OCI-M1 (cell line): ENCODE measurements around the gene ARID1B.

ENCODE experiments used
- DNase-seq: peaks from one replicate; lab custom pipeline; 2025; lab: John Stamatoyannopoulos, UW

The ARID1B gene

DNA sequence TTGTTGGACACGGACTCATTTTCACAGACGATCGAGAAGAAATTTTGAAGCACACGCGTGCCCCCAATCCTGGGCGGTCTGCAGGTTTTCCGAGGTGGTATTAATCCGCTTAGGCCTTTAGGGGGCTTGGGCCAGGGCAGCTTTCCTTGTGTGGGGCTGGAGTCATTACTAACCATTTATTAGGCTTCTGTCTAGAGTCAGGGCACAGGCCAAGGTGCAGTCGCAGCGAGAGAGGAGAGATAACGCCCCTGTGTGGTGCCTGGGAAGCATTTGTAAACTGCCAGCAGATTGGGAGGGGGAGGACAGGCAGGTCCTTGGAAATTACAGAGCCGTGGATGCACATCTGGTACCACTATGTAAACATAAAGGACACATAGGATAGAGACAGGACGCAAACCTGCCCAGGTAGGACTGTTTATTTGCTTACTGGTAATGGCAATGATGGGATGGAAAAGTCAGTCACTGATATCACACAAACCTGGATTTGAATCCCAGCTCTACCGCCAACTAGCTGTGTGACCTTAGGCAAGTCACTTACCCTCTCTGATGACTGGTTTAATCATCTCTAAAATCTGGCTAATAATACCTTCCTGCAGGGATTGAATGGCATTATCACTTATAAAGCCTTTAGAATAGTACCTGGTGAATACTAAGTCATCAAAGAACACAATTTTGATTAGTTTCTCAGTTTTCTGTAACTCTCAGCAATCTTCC, 469.8 kb downstream of the ARID1B start:
- no peak for DNase-seq

DNA sequence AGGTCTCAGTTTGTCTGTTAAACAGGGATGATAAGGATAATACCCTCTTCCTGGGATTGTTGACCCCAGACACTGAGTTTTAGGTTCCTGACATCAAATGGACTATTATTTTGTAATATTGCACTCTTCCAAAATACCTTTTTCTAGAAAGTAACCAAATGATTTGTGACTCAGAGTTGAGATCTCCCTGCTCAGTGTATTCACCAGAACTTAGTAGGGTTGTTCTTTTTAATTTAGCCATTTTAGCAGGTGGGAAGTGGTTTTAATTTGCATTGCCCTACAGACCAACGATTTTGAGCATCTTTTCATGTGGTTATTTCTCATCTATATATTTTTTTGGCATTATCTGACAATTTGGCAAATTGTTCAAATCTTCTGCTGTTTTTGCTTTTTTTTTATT, 471.1 kb downstream of the ARID1B start:
- no peak for DNase-seq

DNA sequence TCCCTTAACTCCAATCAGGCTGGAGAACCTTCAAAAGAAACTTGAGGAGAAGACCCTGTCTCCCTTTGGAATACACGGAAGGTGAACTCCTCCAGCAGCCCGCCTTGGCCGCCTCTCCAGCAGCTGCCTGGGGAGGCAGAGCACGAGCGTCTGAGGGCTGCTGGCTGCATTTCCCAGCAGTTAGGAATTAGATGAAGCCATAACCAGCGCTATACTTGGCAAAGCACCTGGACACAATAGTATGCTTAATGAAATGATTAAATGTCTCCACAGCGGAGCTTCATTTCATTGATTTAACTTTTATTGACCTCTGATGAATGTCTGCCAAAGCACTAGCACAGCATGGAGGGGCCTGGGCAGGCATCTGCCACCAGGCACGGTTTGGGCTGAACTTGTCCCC, 472.6 kb downstream of the ARID1B start:
- DNase-seq: no peak

DNA sequence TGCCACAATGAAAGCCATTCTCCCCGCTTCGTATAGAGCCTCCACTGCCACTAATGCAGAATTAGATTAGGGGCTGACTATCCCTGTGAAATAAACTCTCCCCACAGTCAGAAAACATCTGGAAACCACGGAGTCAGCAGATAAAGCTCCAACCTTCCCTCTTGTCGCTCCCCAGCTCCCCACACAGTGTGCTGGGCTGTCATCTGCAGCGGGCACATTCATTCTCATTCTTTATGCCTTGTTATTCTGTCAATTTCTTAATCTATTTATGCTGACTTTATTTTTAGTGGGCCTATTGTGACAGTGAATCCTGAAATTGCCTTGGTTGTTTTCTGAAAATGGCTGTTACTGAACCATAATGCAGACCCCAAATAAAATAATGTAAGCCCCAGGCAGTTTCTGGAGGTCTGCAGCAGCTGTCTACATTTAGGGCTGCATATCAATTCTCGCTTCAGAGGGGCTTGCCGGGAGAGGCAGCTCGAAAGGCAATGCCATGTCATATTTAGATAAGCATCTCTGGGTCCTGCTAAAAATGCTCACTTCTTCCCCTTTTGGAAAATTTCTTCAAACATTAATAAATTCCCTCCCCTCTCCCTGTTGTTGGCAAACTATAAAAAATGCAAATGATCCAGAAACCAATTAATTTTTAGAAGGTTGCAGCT, 474.5 kb downstream of the ARID1B start:
- no peak for DNase-seq

DNA sequence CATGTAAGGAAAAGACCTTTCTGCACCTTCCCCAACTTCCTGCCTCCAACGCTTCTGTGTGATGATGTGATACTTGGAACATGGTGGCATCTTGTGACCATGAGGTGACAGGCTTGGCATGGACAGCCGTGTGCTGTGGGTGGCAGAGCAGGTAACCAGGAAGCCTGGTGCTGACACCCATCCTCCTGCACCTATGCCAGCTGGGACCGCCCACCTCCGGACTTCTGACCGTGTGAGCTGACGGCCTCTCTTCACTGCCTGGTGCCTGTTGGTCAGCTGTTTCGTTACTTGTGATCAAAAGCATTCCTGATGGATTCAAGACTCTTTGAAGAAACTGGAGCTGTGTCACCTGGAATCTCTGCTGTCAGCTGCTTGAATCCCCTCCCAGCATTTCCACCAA, 475.8 kb downstream of the ARID1B start:
- DNase-seq: no peak

DNA sequence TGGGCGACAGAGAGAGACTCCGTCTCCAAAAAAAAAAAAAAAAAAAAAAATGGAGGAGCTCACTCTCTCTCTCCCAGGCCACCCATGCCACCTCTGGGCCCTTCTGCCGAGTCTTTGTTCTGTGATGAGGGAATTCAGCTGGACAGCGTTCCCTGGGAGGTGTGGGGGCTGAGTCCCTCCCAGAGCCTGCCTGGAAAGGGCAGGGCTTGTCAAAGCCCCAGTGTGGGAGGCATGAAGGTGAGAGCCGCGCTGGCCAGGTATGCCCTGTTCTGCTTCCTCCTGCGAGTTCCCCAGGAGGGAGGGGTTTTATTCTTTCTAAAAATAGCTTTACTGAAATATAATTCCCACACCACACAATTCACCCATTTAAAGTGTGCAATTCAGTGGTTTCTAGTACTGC, 476.5 kb downstream of the ARID1B start:
- no peak for DNase-seq

DNA sequence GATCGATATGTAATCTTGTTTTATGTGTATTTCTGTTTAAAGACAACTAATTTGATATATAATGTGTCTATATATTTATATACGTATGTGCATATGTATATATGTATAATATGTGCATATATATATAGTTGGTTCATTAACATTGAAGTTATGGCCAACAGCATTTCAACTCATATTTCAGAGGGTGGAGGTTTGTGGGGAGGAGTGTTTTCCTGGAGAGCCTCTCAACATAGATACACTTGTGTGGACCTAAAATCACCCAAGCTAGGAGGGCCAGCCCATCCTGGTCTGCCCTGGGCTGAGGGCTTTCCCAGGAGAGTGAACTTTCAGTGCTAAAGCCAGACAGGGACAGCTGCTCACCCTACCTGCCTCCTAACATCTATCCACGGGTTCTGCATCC, 477.4 kb downstream of the ARID1B start:
- no peak for DNase-seq

DNA sequence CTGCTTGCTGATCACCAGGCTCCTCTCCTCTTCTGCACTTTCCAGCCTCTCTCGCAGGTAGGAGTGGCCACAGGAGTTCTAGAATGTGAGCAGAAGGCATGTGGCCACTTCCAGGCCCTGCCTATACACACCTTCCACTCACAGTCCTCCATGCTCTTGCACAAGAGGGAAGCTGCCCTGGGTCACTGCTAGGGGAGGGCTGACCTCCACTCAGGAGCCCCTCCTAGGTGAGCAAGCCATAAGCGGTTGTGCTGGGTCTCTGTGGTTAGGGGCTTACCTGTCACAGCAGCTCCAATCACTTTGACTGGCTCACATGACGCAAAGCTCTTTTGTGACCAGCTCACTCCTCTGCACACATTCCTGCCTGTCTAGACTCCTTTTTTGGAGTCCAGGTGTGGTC, 477.9 kb downstream of the ARID1B start:
- no peak for DNase-seq

DNA sequence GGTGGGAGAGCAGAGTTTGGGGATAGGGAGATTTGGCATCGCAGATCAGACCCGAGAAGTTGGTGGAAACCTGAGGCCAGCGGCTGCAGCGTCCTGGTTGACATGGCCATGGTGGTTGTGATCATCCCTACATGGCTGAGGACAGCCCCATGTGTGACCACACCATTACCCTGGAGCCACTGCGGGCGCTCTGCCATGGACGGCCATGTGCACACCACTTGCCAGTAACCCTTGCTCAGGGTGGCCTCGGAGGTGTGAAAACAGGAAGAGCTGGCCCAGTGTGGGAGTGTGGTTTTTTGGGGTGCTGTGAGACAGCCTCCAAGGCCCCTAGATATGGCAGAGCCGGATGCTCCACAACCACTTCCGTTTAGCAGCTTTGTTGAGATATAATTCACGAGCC, 481.7 kb downstream of the ARID1B start:
- DNase-seq: no peak

DNA sequence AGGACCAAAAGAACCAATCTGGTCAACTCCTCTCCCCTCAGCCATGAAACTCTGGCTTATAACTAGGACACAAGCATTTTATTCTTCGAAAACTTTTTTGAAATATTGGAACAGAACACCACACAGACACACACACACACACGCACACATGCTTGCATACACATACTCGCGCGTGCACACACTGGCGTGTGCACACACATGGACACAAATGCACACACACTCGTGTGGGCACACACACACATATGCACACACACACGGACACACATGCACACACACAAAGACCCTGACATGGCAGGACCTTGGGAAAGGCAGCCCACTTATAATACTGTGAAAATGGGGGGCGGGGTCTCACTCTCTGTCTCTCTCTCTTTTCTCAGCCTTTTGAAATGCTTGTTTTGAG, 482.3 kb downstream of the ARID1B start:
- no peak for DNase-seq
